Measurements from ENCODE around the gene RASEF. TPM values are rescaled to one million over a fixed set of nuclear protein-coding genes. Genes with fewer than 3 reads are reported as not detected.

RASEF gene
- total and polyA plus RNA-seq, 2 donors (not counting 3 experiments of a cell fraction or from before 2014, with no cell fraction given) = 0.11 TPM; not detected in 1

GRCh38 chr9:82940376-82940775, 122.6 kb downstream of the RASEF start:
- POLR2A ChIA-PET = no interaction called here
- Histone ChIP-seq H3K9me3 (replicated peaks; ENCODE audit: control insufficient read depth, insufficient read depth, low read length) (no peaks in the 10 kb centered on the region), H3K4me1 (ENCODE audit: control insufficient read depth, extremely low read depth, insufficient read depth, low read length) (peaks cover 3% of the 10 kb centered on the region), H3K4me3 (replicated peaks in 1 of 3; ENCODE audit: insufficient read depth in 1 of 3, low read depth in 1 of 3, low read length in 3 of 3) (no peak overlapping the region), H4K20me1 (replicated peaks; ENCODE audit: control insufficient read depth, extremely low read depth, insufficient read depth, low read length) (no peaks in the 10 kb centered on the region), H3K4me2 (ENCODE audit: insufficient read depth, low read length) (no peak overlapping the region), H3K36me3 (ENCODE audit: control insufficient read depth in 2 of 2, extremely low read depth in 1 of 2, insufficient read depth in 2 of 2, low read length in 2 of 2) (no peaks in the 10 kb centered on the region), H3K27ac (ENCODE audit: insufficient read depth, low read depth, low read length) (no peak overlapping the region), H3K9me1 (replicated peaks; ENCODE audit: control insufficient read depth, extremely low read depth, insufficient read depth, low read length) (no peaks in the 10 kb centered on the region), H3K9ac (replicated peaks; ENCODE audit: extremely low read depth, insufficient read depth, low read length) (no peak overlapping the region), H3K79me2 (ENCODE audit: control insufficient read depth, insufficient read depth, low read length) (no peaks in the 10 kb centered on the region), H3K27me3 (ENCODE audit: control insufficient read depth in 2 of 2, insufficient read depth in 2 of 2, low read length in 2 of 2) (no peaks in the 10 kb centered on the region), H2AFZ (ENCODE audit: low read depth, low read length) (no peak overlapping the region)
- TF ChIP-seq MYC (IDR thresholded peaks at IDR 0.05; ENCODE audit: low read depth, low read length) (no peak), FOS (IDR thresholded peaks at IDR 0.05; ENCODE audit: borderline replicate concordance, insufficient read depth, low read length) (no peak)
- intact Hi-C loops (cut with micrococcal nuclease) = no loop called here
- FAIRE-seq (no peak), DNase-seq (ENCODE audit: low read depth, low spot score) (no peak)
- BruUV-seq (replicated peaks) = no TSS peak
- dilution Hi-C loops (cut with MboI; ENCODE audit: extremely low pct_ligation_motif_present, low sequenced_read_pairs) = no loop called here
- CTCF ChIA-PET = no interaction called here

DNA sequence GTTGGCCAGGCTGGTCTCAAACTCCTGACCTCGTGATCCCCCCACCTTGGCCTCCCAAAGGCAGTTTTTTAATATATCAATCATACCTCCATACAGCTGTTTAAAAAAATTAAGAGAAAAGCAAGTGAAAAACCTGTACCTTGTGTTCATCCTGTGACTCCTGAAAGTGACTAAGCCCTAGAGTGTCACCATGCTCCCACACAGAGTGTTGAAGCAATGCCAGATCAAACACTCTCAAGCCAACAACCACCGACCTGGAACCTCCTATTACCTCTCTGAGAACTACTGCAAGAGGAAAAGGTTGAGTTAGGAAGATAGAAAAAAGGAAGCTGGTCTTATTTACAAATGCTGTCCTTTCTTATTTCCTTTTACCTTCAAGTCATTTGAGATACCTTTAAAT, 123.5 kb downstream of the RASEF start:
- Histone ChIP-seq H3K4me1 (ENCODE audit: control insufficient read depth, extremely low read depth, insufficient read depth, low read length) (peaks cover 5% of the 10 kb centered on the region), H4K20me1 (replicated peaks; ENCODE audit: control insufficient read depth, extremely low read depth, insufficient read depth, low read length) (no peaks in the 10 kb centered on the region), H3K36me3 (ENCODE audit: control insufficient read depth in 2 of 2, extremely low read depth in 1 of 2, insufficient read depth in 2 of 2, low read length in 2 of 2) (no peaks in the 10 kb centered on the region), H3K27ac (ENCODE audit: insufficient read depth, low read depth, low read length) (no peak overlapping the region), H3K4me3 (replicated peaks in 1 of 3; ENCODE audit: insufficient read depth in 1 of 3, low read depth in 1 of 3, low read length in 3 of 3) (no peak overlapping the region), H3K27me3 (ENCODE audit: control insufficient read depth in 2 of 2, insufficient read depth in 2 of 2, low read length in 2 of 2) (no peaks in the 10 kb centered on the region), H3K9ac (replicated peaks; ENCODE audit: extremely low read depth, insufficient read depth, low read length) (no peak overlapping the region), H3K9me1 (replicated peaks; ENCODE audit: control insufficient read depth, extremely low read depth, insufficient read depth, low read length) (no peaks in the 10 kb centered on the region), H2AFZ (ENCODE audit: low read depth, low read length) (no peak overlapping the region), H3K4me2 (ENCODE audit: insufficient read depth, low read length) (no peak overlapping the region), H3K9me3 (replicated peaks; ENCODE audit: control insufficient read depth, insufficient read depth, low read length) (no peaks in the 10 kb centered on the region), H3K79me2 (ENCODE audit: control insufficient read depth, insufficient read depth, low read length) (no peaks in the 10 kb centered on the region)
- no peak for FAIRE-seq
- intact Hi-C loops (cut with micrococcal nuclease) (no loop called here), dilution Hi-C loops (cut with MboI; ENCODE audit: extremely low pct_ligation_motif_present, low sequenced_read_pairs) (no loop called here)
- no peak for DNase-seq (ENCODE audit: low read depth, low spot score)
- POLR2A ChIA-PET = no interaction called here
- CTCF ChIA-PET = no interaction called here
- BruUV-seq (replicated peaks) = no TSS peak
- TF ChIP-seq POLR2A (IDR thresholded peaks at IDR 0.05; ENCODE audit: low read depth, low read length) = no peak
- no peak for TF ChIP-seq JUN (IDR thresholded peaks at IDR 0.05; ENCODE audit: borderline replicate concordance, insufficient read depth, insufficient read length, low read depth)
- TF ChIP-seq GATA2 (IDR thresholded peaks at IDR 0.05; ENCODE audit: insufficient read depth, insufficient read length, low read depth, low read length) = no peak
- TF ChIP-seq MYC (IDR thresholded peaks at IDR 0.05; ENCODE audit: low read depth, low read length) = no peak
- no peak for TF ChIP-seq FOS (IDR thresholded peaks at IDR 0.05; ENCODE audit: borderline replicate concordance, insufficient read depth, low read length)
- TF ChIP-seq EZH2 (IDR thresholded peaks at IDR 0.05; ENCODE audit: borderline replicate concordance, low read depth, low read length, severe bottlenecking) = no peak
- TF ChIP-seq, protein P1, sequence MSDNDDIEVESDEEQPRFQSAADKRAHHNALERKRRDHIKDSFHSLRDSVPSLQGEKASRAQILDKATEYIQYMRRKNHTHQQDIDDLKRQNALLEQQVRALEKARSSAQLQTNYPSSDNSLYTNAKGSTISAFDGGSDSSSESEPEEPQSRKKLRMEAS (IDR thresholded peaks at IDR 0.05; ENCODE audit: insufficient read depth, insufficient read length) = no peak
- no peak for TF ChIP-seq POLR2AphosphoS5 (IDR thresholded peaks at IDR 0.05; ENCODE audit: insufficient read depth, low read depth, low read length)
- TF ChIP-seq CTCF (IDR thresholded peaks at IDR 0.05; ENCODE audit: extremely low read depth in 1 of 2, insufficient read depth in 1 of 2, low read depth in 1 of 2, low read length in 2 of 2) = no peak
